Neural progenitor cell (in vitro differentiated cells): ENCODE data around the gene CAPZB.

Experiments
- CTCF ChIP-seq: fragments of 200-600 bp; sonication (generic); IDR thresholded peaks from 2 replicates; pipeline ENCODE4 v1.5.1; 2017; ENCODE audit warnings: antibody characterized with exemption, mild to moderate bottlenecking
- EZH2 ChIP-seq: fragments of 200-600 bp; sonication (generic); IDR thresholded peaks from 2 replicates; pipeline ENCODE4 v1.6.1; 2017; ENCODE audit warnings: antibody characterized with exemption, mild to moderate bottlenecking, moderate library complexity

GRCh38 chr1:19347533-19348172 lies 137.7 kb downstream of the CAPZB start:
- TF ChIP-seq CTCF (no peak), EZH2 (no peak)
